Motor neuron (in vitro differentiated cells): ENCODE data around the gene MELK. TPM values are rescaled to one million over a fixed set of nuclear protein-coding genes. Genes with fewer than 3 reads are reported as not detected.
"Not testable (repeated sequence)": the region's sequence is repeated elsewhere in the genome, so short reads cannot be mapped to it uniquely, and the experiment has no call there.

Source experiments
- ATAC-seq, 8 experiments: fragments of 200-7000 bp; cut with Tn5 transposase; replicated peaks in 6 of 8; 2 replicates each; pipeline ENCODE4 v1.8.0; 2021; ENCODE audit warnings: mild to moderate bottlenecking in 8 of 8, moderate library complexity in 8 of 8
- H3K27ac ChIP-seq, 2 donors: fragments of 250-450 bp; sonication (Bioruptor Pico); 2 replicates each; pipeline ENCODE4 v1.9.0; 2021; ENCODE audit warnings: antibody characterized with exemption in 2 of 2, mild to moderate bottlenecking in 2 of 2, moderate library complexity in 1 of 2
- H3K4me1 ChIP-seq, 2 donors: fragments of 250-450 bp; sonication (Bioruptor Pico); replicated peaks in 1 of 2; 2 replicates each; pipeline ENCODE4 v1.6.1; 2021; ENCODE audit warnings: antibody characterized with exemption in 2 of 2, mild to moderate bottlenecking in 2 of 2, moderate library complexity in 1 of 2
- H3K4me3 ChIP-seq, 5 donors: fragments of 250-450 bp; sonication (Bioruptor Pico); 2 replicates each; pipeline ENCODE4 v1.9.0; 2021; ENCODE audit warnings: antibody characterized with exemption in 5 of 5, mild to moderate bottlenecking in 5 of 5, moderate library complexity in 4 of 5
- WGBS, 10 experiments: fragments of 450-650 bp; shearing (Covaris generic); methylation state at CpG; one replicate each; pipeline ENCODE4 v1.0.0; 2022; 5-methylcytosine and 5-hydroxymethylcytosine counted together
- in situ Hi-C, 9 experiments: fragments of 400-800 bp; cut with MboI; loops; one replicate each; pipeline ENCODE4 v1.15.0; 2021; ENCODE audit warnings: low sequenced_read_pairs in 9 of 9, low pct_unique_long_range_greater_than_20kb in 2 of 9; ENCODE audit not compliant: unreplicated experiment in 9 of 9
- total RNA-seq, 8 experiments: library from RNA; unstranded; fragments of 300-600 nt; gene quantifications; 2 replicates each; pipeline versions ENCODE4 v1.2.3 to v1.2.4, GENCODE V29; 2022

MELK gene
- total RNA-seq, 8 experiments from 2014 or later = 0.25 to 23.5 (median 1.6) TPM

DNA sequence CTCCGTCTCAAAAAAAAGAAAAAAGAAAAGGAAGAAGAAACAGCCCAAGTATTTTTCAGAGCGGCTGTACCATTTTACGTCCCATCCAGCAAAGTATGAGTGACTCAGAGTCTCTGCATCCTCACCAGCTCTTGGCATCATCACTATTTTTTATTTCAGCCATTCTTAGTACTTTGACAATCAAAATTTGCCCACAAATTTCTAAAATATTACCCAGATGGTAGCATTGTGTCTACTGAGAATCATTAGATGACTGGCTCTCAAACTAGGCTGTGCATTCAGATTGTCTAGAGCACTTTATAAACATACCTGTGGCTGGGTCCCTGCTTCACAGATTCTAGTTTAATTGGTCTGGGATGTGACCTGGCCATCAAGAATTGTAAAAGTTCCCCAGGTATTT lies 21.6 kb upstream of the MELK start:
- in situ Hi-C loops = loop anchor here in 6 of 9 experiments (5.0 to 25.0 kb wide), 3 partner anchors 139 to 146 kb away; partner anchors contain the start of gene RNF38 (in 5 of the 6)
- ATAC-seq = no peak
- Histone ChIP-seq H3K27ac (no peak overlapping the region), H3K4me3 (no peak overlapping the region), H3K4me1 (no peaks in the 10 kb centered on the region)
- WGBS, 10 experiments = 61 to 100% (median 81%) methylated on average over 1 to 3 of the region's 3 CpGs; no CpG with 5 or more reads in 2 of the 10 experiments

- in situ Hi-C loops = loop anchor here in 6 of 9 experiments (5.0 to 25.0 kb wide), 3 partner anchors 140 to 147 kb away; partner anchors contain the start of gene RNF38 (in 5 of the 6)
- 58 to 100% (median 79%) methylated on average over 1 to 6 of the region's 6 CpGs; no CpG with 5 or more reads in 2 of the 10 experiments for WGBS, 10 experiments
Observed at GRCh38 chr9:36551910-36552309, 20.8 kb upstream of the MELK start.

DNA sequence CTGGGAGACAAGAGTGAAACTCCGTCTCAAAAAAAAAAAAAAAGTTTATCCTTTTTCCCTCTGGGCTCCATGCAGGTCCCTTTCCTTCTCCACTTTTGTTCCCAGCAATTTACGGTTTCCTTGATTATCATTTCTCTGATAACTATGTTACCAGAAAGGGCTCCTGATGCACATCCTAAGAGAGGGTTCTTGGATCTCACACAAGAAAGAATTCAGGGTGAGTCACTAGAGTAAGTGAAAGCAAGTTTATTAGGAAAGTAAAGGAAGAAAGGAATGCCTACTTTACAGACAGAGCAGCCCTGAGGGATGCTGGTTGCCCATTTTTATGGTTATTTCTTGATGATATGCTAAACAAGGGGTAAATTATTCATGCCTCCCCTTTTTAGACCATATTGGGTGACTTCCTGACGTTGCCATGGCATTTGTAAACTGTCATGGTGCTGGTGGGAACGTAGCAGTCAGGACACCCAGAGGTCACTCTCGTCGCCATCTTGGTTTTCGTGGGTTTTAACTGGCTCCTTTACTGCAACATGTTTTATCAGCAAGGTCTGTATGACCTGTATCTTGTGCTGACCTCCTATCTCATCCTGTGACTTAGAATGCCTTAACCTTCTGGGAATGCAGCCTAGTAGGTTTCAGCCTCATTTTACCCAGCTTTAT lies 13.5 kb upstream of the MELK start:
- 40 to 89% (median 76%) methylated on average over 1 to 5 of the region's 7 CpGs; no CpG with 5 or more reads in 1 of the 10 experiments for WGBS, 10 experiments
- H3K4me1 ChIP-seq = no peaks in the 10 kb centered on the region
- ATAC-seq = peak in 2 of 8 experiments; percentile 49 to 61
- no peak overlapping the region for H3K4me3 ChIP-seq
- in situ Hi-C loops = loop anchor here in 5 of 9 experiments (10.0 to 25.0 kb wide), 2 partner anchors 147 to 154 kb away; partner anchors contain the start of gene RNF38 (in 5 of the 5)
- H3K27ac ChIP-seq = no peak overlapping the region

More at GRCh38 chr9:36551910-36552309, 20.8 kb upstream of the MELK start:
- no peak for ATAC-seq
- Histone ChIP-seq H3K27ac (no peak overlapping the region), H3K4me3 (no peak overlapping the region), H3K4me1 (no peaks in the 10 kb centered on the region)

GRCh38 chr9:36560771-36561170 lies 11.9 kb upstream of the MELK start:
- peak in 3 of 8 experiments; percentile 28 to 64 (median 50) for ATAC-seq
- WGBS, 10 experiments = 60 to 100% (median 80%) methylated on average over 1 to 2 of the region's 2 CpGs; no CpG with 5 or more reads in 3 of the 10 experiments

GRCh38 chr9:36562801-36563200 lies 9.9 kb upstream of the MELK start:
- H3K27ac ChIP-seq, H3K4me1 ChIP-seq, ATAC-seq, H3K4me3 ChIP-seq: not testable (repeated sequence)
- WGBS, 10 experiments = 0 to 98% (median 92%) methylated on average over 1 to 10 of the region's 11 CpGs; no CpG with 5 or more reads in 3 of the 10 experiments
- in situ Hi-C loops = loop anchor here in 3 of 9 experiments (25.0 kb wide), 1 partner anchor 150 kb away; the partner anchor contains the start of gene RNF38 (in 3 of the 3)

More at GRCh38 chr9:36560771-36561170, 11.9 kb upstream of the MELK start:
- H3K27ac ChIP-seq = no peak overlapping the region
- H3K4me3 ChIP-seq = no peak overlapping the region
- in situ Hi-C loops = loop anchor here in 3 of 9 experiments (25.0 kb wide), 1 partner anchor 148 kb away; the partner anchor contains the start of gene RNF38 (in 3 of the 3)
- H3K4me1 ChIP-seq = no peaks in the 10 kb centered on the region

DNA sequence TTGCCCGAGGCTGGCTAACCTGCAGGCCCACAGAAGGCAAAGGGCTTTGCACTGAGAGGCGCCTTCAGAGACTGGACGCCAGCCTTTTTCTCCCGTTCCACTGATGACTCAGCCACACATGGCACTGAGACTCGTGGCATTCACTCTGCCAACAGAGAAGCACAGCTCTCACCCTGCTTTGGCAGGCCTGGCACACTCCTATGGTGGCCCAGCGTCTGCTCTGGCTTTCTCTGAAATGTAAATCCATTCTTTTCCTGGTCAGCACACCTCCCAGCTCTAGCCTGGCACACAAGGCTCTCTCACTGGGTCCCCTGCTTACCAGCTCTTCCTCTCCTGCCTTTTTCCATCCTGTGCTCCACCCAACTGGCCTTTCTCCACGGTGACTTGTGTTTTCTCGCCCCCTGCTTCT lies 5.9 kb upstream of the MELK start:
- Histone ChIP-seq H3K27ac (no peak overlapping the region), H3K4me3 (no peak overlapping the region), H3K4me1 (no peaks in the 10 kb centered on the region)
- 20 to 100% (median 42%) methylated on average over 1 to 5 of the region's 8 CpGs; no CpG with 5 or more reads in 2 of the 10 experiments for WGBS, 10 experiments
- peak in 5 of 8 experiments; percentile 67 to 83 (median 72) for ATAC-seq
- in situ Hi-C loops = loop anchor here in 3 of 9 experiments (25.0 kb wide), 1 partner anchor 155 kb away; the partner anchor contains the start of gene RNF38 (in 3 of the 3)

DNA sequence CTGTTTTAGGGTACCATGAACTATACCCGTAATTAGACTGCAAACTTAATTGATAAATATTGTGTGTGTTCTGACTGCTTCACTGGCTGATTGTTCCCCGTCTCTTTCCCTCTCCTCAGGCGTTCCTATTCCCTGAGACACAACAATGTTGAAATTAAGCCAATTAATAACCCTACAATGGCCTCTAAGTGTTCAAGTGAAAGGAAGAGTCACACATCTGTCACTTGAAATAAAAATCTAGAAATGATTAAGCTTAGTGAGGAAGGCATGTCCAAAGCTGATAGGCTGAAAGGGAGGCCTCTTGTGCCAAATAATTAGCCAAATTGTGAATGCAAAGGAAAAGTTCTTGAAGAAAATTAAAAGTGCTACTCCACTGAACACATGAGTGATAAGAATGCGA lies 4.0 kb upstream of the MELK start:
- 59 to 100% (median 89%) methylated on average over 1 to 4 of the region's 4 CpGs; no CpG with 5 or more reads in 1 of the 10 experiments for WGBS, 10 experiments
- H3K4me1 ChIP-seq, H3K27ac ChIP-seq, H3K4me3 ChIP-seq, ATAC-seq: not testable (repeated sequence)
- in situ Hi-C loops = loop anchor here in 3 of 9 experiments (25.0 kb wide), 1 partner anchor 156 kb away; the partner anchor contains the start of gene RNF38 (in 3 of the 3)

DNA sequence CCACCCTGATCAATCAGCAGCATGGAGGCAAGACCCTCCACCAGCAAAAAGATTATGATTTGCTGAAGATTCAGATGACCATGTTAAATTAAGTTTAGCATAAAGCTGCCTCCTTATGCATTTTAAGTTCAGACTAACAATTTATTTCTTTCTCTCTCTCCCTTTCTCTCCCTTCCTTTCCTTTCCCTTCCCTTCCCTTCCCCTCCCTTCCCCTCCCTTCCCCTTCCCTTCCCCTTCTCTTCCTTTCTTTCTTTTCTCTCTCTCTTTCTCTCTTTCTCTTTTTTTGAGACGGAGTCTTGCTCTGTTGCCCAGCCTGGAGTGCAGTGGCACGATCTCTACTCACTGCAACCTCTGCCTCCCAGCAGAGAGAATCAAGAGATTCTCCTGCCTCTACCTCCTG lies 1.4 kb upstream of the MELK start:
- Histone ChIP-seq H3K27ac (no peak overlapping the region), H3K4me1 (peaks cover 0 to 2% of the 10 kb centered on the region in 2 donors), H3K4me3 (no peak overlapping the region)
- ATAC-seq = no peak
- WGBS, 10 experiments = 100% methylated on average over 1 to 2 of the region's 2 CpGs; no CpG with 5 or more reads in 8 of the 10 experiments
- in situ Hi-C loops = loop anchor here in 3 of 9 experiments (25.0 kb wide), 1 partner anchor 159 kb away; the partner anchor contains the start of gene RNF38 (in 3 of the 3)

DNA sequence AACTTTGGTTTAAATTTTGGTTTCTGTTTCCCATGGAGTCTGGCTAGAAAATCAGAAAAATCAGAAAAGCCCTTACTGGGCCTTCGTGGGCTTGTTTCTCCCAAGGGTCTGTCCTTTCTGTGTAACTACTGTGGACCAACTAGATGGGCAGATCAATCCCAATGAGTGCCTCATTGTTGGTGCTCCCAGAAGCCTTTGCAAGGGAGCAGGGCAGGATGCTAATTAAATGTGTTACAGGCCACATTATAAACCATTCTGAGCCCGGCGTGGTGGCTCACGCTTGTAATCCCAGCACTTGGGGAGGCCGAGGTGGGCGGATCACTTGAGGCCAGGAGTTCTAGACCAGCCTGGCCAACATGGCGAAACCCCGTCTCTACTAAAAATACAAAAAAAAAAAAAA lies 1.4 kb downstream of the MELK start:
- not testable (repeated sequence) for H3K27ac ChIP-seq, ATAC-seq
- WGBS, 10 experiments = 0 to 100% (median 84%) methylated on average over 1 to 8 of the region's 8 CpGs; no CpG with 5 or more reads in 4 of the 10 experiments

GRCh38 chr9:36575411-36575882 lies 2.8 kb downstream of the MELK start:
- in situ Hi-C loops = no loop called here
- 0 to 100% (median 90%) methylated on average over 1 to 2 of the region's 2 CpGs; no CpG with 5 or more reads in 1 of the 10 experiments for WGBS, 10 experiments
- H3K4me1 ChIP-seq = peaks cover 0 to 2% of the 10 kb centered on the region in 2 donors

More for the DNA sequence above, 1.4 kb downstream of the MELK start:
- H3K4me3 ChIP-seq = peak overlapping the region in 1 of 5 donors; percentile 81
- not testable (repeated sequence) for H3K4me1 ChIP-seq
- in situ Hi-C loops = loop anchor here in 3 of 9 experiments (25.0 kb wide), 1 partner anchor 162 kb away; the partner anchor contains the start of gene RNF38 (in 3 of the 3)

DNA sequence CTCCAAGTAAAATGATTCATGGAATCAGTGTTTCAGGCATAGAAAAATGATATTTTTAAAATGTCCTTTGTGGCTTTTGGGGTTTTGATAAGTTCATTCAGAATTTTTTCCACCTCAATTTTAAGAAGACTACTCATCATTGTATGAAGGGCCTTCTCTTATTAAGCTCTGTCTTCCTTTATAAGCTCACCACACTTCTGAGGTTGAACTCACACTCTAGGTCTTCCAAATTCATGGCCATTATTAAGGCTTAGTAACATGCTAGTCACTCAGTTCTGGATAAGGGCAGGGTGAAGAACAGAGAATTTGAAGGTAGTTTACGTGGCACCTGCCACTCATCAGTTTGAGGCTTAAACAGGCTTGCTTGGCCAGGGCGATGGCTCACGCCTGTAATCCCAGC lies 4.2 kb downstream of the MELK start:
- WGBS, 10 experiments = 100% methylated on average over 2 to 3 of the region's 3 CpGs; no CpG with 5 or more reads in 7 of the 10 experiments
- no peak for ATAC-seq
- H3K4me1 ChIP-seq = peaks cover 0 to 2% of the 10 kb centered on the region in 2 donors
- H3K27ac ChIP-seq = no peak overlapping the region
- in situ Hi-C loops = no loop called here
- no peak overlapping the region for H3K4me3 ChIP-seq

More at GRCh38 chr9:36575411-36575882, 2.8 kb downstream of the MELK start:
- Histone ChIP-seq H3K27ac (no peak overlapping the region), H3K4me3 (no peak overlapping the region)
- no peak for ATAC-seq

- no peak overlapping the region for H3K4me3 ChIP-seq
- no peak for ATAC-seq
- in situ Hi-C loops = no loop called here
- H3K4me1 ChIP-seq = no peaks in the 10 kb centered on the region
- 32 to 98% (median 82%) methylated on average over 2 to 7 of the region's 7 CpGs; no CpG with 5 or more reads in 3 of the 10 experiments for WGBS, 10 experiments
- no peak overlapping the region for H3K27ac ChIP-seq
Observed at GRCh38 chr9:36584620-36585460, 12.1 kb downstream of the MELK start.
